ENCODE data around the gene C16orf92.

GRCh38 chr16:30041841-30042240 is 18.8 kb downstream of the C16orf92 start:
- TF ChIP-seq ARNT (IDR thresholded peaks at IDR 0.05): no peak
- no peak for TF ChIP-seq BHLHE40 (IDR thresholded peaks at IDR 0.05; ENCODE audit: borderline replicate concordance)
- no peak for TF ChIP-seq ELF4 (IDR thresholded peaks at IDR 0.05)
- TF ChIP-seq FOXA1 (IDR thresholded peaks at IDR 0.05): no peak

Measured in HEK293T (cell line).